ENCODE results near the gene SLC26A9. TPM values are rescaled to one million over a fixed set of nuclear protein-coding genes. Genes with fewer than 3 reads are reported as not detected.

The SLC26A9 gene
- total and polyA plus RNA-seq, 2 of the 4 experiments (the other 2 are of a cell fraction), result not detected

DNA sequence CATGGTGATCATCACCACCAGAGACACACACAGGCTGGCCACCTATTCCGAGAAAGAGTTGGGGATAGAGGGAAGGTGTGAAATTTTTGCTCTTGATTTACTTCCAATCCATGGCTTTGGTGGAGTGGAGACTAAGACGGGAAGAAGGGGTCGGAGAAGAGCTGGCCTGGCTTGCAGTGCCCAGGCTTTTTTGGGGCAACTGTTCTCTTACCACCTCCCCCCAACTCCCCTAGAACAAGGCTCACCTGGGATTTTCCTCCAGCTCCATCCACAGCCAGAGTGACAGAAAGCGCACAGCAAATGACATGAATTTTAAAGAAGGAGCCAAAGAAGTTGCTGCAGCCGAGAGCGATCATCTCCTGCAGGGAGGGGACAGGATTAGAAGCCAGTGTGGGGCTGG, 16.0 kb downstream of the SLC26A9 start:
- DNase-seq, result no peak

More for the DNA sequence above, 16.0 kb downstream of the SLC26A9 start:
- Histone ChIP-seq H2AK9ac (replicated peaks; ENCODE audit: low read depth, low read length, poor library complexity) (no peak overlapping the region), H3K23ac (ENCODE audit: low read depth, low read length) (no peak overlapping the region), H3K56ac (ENCODE audit: extremely low read depth, insufficient read depth, low read length) (no peak overlapping the region), H4K91ac (ENCODE audit: insufficient read depth, low read depth, low read length) (no peak overlapping the region), H2AFZ (replicated peaks; ENCODE audit: low read length, poor library complexity) (no peak overlapping the region), H3K79me1 (ENCODE audit: low read depth in 1 of 2, low read length in 2 of 2) (no peaks in the 10 kb centered on the region), H3K4me2 (ENCODE audit: low read depth, low read length) (no peak overlapping the region), H4K8ac (ENCODE audit: low read depth in 2 of 2, low read length in 2 of 2) (no peak overlapping the region), H2BK15ac (ENCODE audit: low read depth, low read length) (no peak overlapping the region), H3K4ac (ENCODE audit: low read depth, low read length) (no peak overlapping the region), H4K5ac (ENCODE audit: low read depth, low read length) (no peak overlapping the region), H3K36me3 (ENCODE audit: control insufficient read depth, insufficient read depth, low read length) (no peaks in the 10 kb centered on the region), H3K9me3 (ENCODE audit: control insufficient read depth, insufficient read depth, low read length) (no peaks in the 10 kb centered on the region), H2BK20ac (ENCODE audit: low read depth, low read length) (no peak overlapping the region), H3K18ac (ENCODE audit: low read depth, low read length) (no peak overlapping the region), H3K27ac (ENCODE audit: insufficient read depth, low read length) (no peak overlapping the region), H3K14ac (replicated peaks; ENCODE audit: low read depth, low read length) (no peak overlapping the region), H3K9ac (ENCODE audit: low read depth, low read length) (no peak overlapping the region), H3K4me3 (ENCODE audit: insufficient read depth, low read depth, low read length) (no peak overlapping the region), H4K20me1 (ENCODE audit: insufficient read depth, low read length) (no peaks in the 10 kb centered on the region), H3K4me1 (ENCODE audit: control insufficient read depth, insufficient read depth, low read length) (no peaks in the 10 kb centered on the region), H3K27me3 (ENCODE audit: control insufficient read depth, insufficient read depth, low read length) (peaks cover 43% of the 10 kb centered on the region), H3K9me1 (ENCODE audit: insufficient read depth, low read length) (no peaks in the 10 kb centered on the region; the same call in 1 of the 2 replicates), H2BK5ac (ENCODE audit: low read depth, low read length, poor library complexity, severe bottlenecking) (no peak overlapping the region), H2AK5ac (ENCODE audit: low read depth, low read length) (no peak overlapping the region), H2BK120ac (ENCODE audit: low read depth, low read length) (no peak overlapping the region)
- in situ Hi-C loops (cut with MboI; ENCODE audit: low sequenced_read_pairs), result loop anchor here (5.0 kb wide), 2 partner anchors 40 to 175 kb away; no protein-coding TSS in a partner anchor
- POLR2A ChIA-PET (ENCODE audit: unreplicated experiment), result no interaction called here
- TF ChIP-seq, protein P1, sequence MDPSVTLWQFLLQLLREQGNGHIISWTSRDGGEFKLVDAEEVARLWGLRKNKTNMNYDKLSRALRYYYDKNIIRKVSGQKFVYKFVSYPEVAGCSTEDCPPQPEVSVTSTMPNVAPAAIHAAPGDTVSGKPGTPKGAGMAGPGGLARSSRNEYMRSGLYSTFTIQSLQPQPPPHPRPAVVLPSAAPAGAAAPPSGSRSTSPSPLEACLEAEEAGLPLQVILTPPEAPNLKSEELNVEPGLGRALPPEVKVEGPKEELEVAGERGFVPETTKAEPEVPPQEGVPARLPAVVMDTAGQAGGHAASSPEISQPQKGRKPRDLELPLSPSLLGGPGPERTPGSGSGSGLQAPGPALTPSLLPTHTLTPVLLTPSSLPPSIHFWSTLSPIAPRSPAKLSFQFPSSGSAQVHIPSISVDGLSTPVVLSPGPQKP (IDR thresholded peaks at IDR 0.05; ENCODE audit: borderline replicate concordance, low read depth, low read length), result no peak
- TF ChIP-seq CEBPB (IDR thresholded peaks at IDR 0.05; ENCODE audit: low read depth, low read length) (no peak), RFX5 (IDR thresholded peaks at IDR 0.05; ENCODE audit: low read depth, low read length) (no peak), FOS (IDR thresholded peaks at IDR 0.05; ENCODE audit: low read depth, low read length) (no peak), MAZ (IDR thresholded peaks at IDR 0.05; ENCODE audit: borderline replicate concordance, low read depth, low read length) (no peak), RAD21 (IDR thresholded peaks at IDR 0.05; ENCODE audit: low read length) (no peak), CTCF (conservative IDR thresholded peaks at IDR 0.05; ENCODE audit: low read depth, low read length) (no peak), MAFK (IDR thresholded peaks at IDR 0.05; ENCODE audit: low read depth, low read length) (no peak), BHLHE40 (IDR thresholded peaks at IDR 0.05; ENCODE audit: low read depth, low read length) (no peak), POLR2A (IDR thresholded peaks at IDR 0.05; ENCODE audit: low read depth, low read length) (no peak), MXI1 (IDR thresholded peaks at IDR 0.05; ENCODE audit: borderline replicate concordance, low read depth, low read length) (no peak)
- dilution Hi-C loops (cut with HindIII; ENCODE audit: low sequenced_read_pairs, unreplicated experiment), result no loop called here
- no TSS peak for BruUV-seq (replicated peaks)
- no peak for ATAC-seq (ENCODE audit: low read depth)
- CTCF ChIA-PET, result no interaction called here
- no CpG with 5 or more reads among the region's 6 CpGs for WGBS, 2 experiments (ENCODE audit: extremely low coverage in 2 of 2, insufficient read length in 1 of 2)
- intact Hi-C loops (cut with micrococcal nuclease), result no loop called here
